Thymus (tissue), 11 donors: ENCODE results near the gene GRIK4. TPM values are rescaled to one million over a fixed set of nuclear protein-coding genes. Genes with fewer than 3 reads are reported as not detected.

Experiments used
- DNase-seq, 9 donors: peaks; one replicate each; pipeline ENCODE4 v3.0.0-alpha.2; 2013; ENCODE audit warnings: low spot score in 9 of 9, low read depth in 6 of 9, missing footprints in 1 of 9
- H3K27ac ChIP-seq, 2 donors: one replicate each; pipeline ENCODE4 v1.5.1; 2013; ENCODE audit warnings: control low read depth in 1 of 2, low read depth in 1 of 2, low read length in 1 of 2, mild to moderate bottlenecking in 1 of 2, moderate library complexity in 1 of 2
- H3K27me3 ChIP-seq, 2 donors: one replicate each; pipeline ENCODE4 v1.5.1; 2013; ENCODE audit warnings: low read length in 1 of 2; ENCODE audit not compliant: control insufficient read depth in 2 of 2, insufficient read depth in 1 of 2
- H3K36me3 ChIP-seq, 2 donors: one replicate each; pipeline ENCODE4 v1.5.1; 2013; ENCODE audit warnings: low read length in 1 of 2, mild to moderate bottlenecking in 1 of 2, moderate library complexity in 1 of 2; ENCODE audit not compliant: control insufficient read depth in 2 of 2, insufficient read depth in 2 of 2
- H3K4me1 ChIP-seq, 2 donors: one replicate each; pipeline ENCODE4 v1.5.1; 2013; ENCODE audit warnings: low read length in 2 of 2; ENCODE audit not compliant: control insufficient read depth in 2 of 2, insufficient read depth in 2 of 2
- H3K4me3 ChIP-seq, 2 donors: one replicate each; pipeline ENCODE4 v1.5.1; 2013; ENCODE audit warnings: low read length in 2 of 2, control low read depth in 1 of 2, mild to moderate bottlenecking in 1 of 2
- H3K9me3 ChIP-seq, 2 donors: one replicate each; pipeline ENCODE4 v1.5.1; 2013; ENCODE audit warnings: low read length in 1 of 2, mild to moderate bottlenecking in 1 of 2; ENCODE audit not compliant: control insufficient read depth in 2 of 2, insufficient read depth in 1 of 2
- WGBS: extraction: QIAGEN DNeasy Blood & Tissue Kit; methylation state at CpG from one replicate; pipeline ENCODE4 v1.1.7; 2013; 5-methylcytosine and 5-hydroxymethylcytosine counted together
- polyA plus RNA-seq: library from polyadenylated mRNA; stranded (reverse); fragments of 200-250 nt; gene quantifications from one replicate; pipeline ENCODE4 v1.2.3, GENCODE V29; 2013
- total RNA-seq: library from RNA; stranded (reverse); fragments of 120-200 nt; gene quantifications from one replicate; pipeline ENCODE4 v1.2.4, GENCODE V29; 2013
- donor health status: healthy.

GRIK4 gene
- total and polyA plus RNA-seq, 2 donors, result 0.11 to 0.19 TPM

GRCh38 chr11:120521176-120521575 lies 9.6 kb downstream of the GRIK4 start:
- Histone ChIP-seq H3K9me3 (no peaks in the 10 kb centered on the region), H3K4me3 (no peak overlapping the region), H3K36me3 (no peaks in the 10 kb centered on the region), H3K27ac (no peak overlapping the region), H3K27me3 (peaks cover 2 to 34% of the 10 kb centered on the region in 2 donors), H3K4me1 (no peaks in the 10 kb centered on the region)
- no peak for DNase-seq
- 95% methylated on average over 7 of the region's 7 CpGs for WGBS

GRCh38 chr11:120522021-120522420 lies 10.5 kb downstream of the GRIK4 start:
- Histone ChIP-seq H3K9me3 (no peaks in the 10 kb centered on the region), H3K4me3 (no peak overlapping the region), H3K36me3 (no peaks in the 10 kb centered on the region), H3K27me3 (peaks cover 2 to 27% of the 10 kb centered on the region in 2 donors), H3K4me1 (no peaks in the 10 kb centered on the region), H3K27ac (no peak overlapping the region)
- WGBS, result 94% methylated on average over 11 of the region's 11 CpGs
- no peak for DNase-seq

GRCh38 chr11:120522736-120523135 lies 11.2 kb downstream of the GRIK4 start:
- H3K4me1 ChIP-seq, result no peaks in the 10 kb centered on the region
- WGBS, result 94% methylated on average over 3 of the region's 3 CpGs
- no peak overlapping the region for H3K4me3 ChIP-seq
- H3K27me3 ChIP-seq, result peaks cover 0 to 24% of the 10 kb centered on the region in 2 donors
- no peak for DNase-seq
- no peaks in the 10 kb centered on the region for H3K9me3 ChIP-seq
- no peaks in the 10 kb centered on the region for H3K36me3 ChIP-seq
- H3K27ac ChIP-seq, result no peak overlapping the region

- Histone ChIP-seq H3K27ac (no peak overlapping the region), H3K4me1 (no peaks in the 10 kb centered on the region), H3K27me3 (peaks cover 0 to 21% of the 10 kb centered on the region in 2 donors), H3K4me3 (no peak overlapping the region), H3K9me3 (no peaks in the 10 kb centered on the region), H3K36me3 (no peaks in the 10 kb centered on the region)
- WGBS, result 50% methylated on average over 12 of the region's 12 CpGs
- DNase-seq, result no peak
Measured at GRCh38 chr11:120523196-120523595, 11.6 kb downstream of the GRIK4 start.

- no peak for DNase-seq
- H3K27ac ChIP-seq, result no peak overlapping the region
- peaks cover 0 to 21% of the 10 kb centered on the region in 2 donors for H3K27me3 ChIP-seq
- H3K36me3 ChIP-seq, result no peaks in the 10 kb centered on the region
- H3K9me3 ChIP-seq, result no peaks in the 10 kb centered on the region
- H3K4me1 ChIP-seq, result no peaks in the 10 kb centered on the region
- WGBS, result 96% methylated on average over 9 of the region's 9 CpGs
- H3K4me3 ChIP-seq, result no peak overlapping the region
Measured at GRCh38 chr11:120524536-120525085, 13.1 kb downstream of the GRIK4 start.

GRCh38 chr11:120525261-120526171 lies 14.0 kb downstream of the GRIK4 start:
- WGBS, result 81% methylated on average over 16 of the region's 16 CpGs
- DNase-seq, result no peak
- Histone ChIP-seq H3K36me3 (no peaks in the 10 kb centered on the region), H3K4me3 (no peak overlapping the region), H3K27me3 (peaks cover 0 to 21% of the 10 kb centered on the region in 2 donors), H3K4me1 (no peaks in the 10 kb centered on the region), H3K27ac (no peak overlapping the region), H3K9me3 (no peaks in the 10 kb centered on the region)

GRCh38 chr11:120526241-120526640 lies 14.7 kb downstream of the GRIK4 start:
- H3K27me3 ChIP-seq, result peaks cover 0 to 21% of the 10 kb centered on the region in 2 donors
- no peaks in the 10 kb centered on the region for H3K9me3 ChIP-seq
- H3K4me1 ChIP-seq, result no peaks in the 10 kb centered on the region
- DNase-seq, result no peak
- 93% methylated on average over 10 of the region's 10 CpGs for WGBS
- H3K36me3 ChIP-seq, result no peaks in the 10 kb centered on the region
- no peak overlapping the region for H3K27ac ChIP-seq
- H3K4me3 ChIP-seq, result no peak overlapping the region

- no peaks in the 10 kb centered on the region for H3K9me3 ChIP-seq
- 69% methylated on average over 16 of the region's 16 CpGs for WGBS
- H3K36me3 ChIP-seq, result no peaks in the 10 kb centered on the region
- no peaks in the 10 kb centered on the region for H3K4me1 ChIP-seq
- no peak overlapping the region for H3K27ac ChIP-seq
- H3K27me3 ChIP-seq, result peaks cover 0 to 19% of the 10 kb centered on the region in 2 donors
- H3K4me3 ChIP-seq, result no peak overlapping the region
- DNase-seq, result no peak
Measured at GRCh38 chr11:120527111-120527761, 15.7 kb downstream of the GRIK4 start.

- no peak for DNase-seq
- 94% methylated on average over 4 of the region's 4 CpGs for WGBS
- Histone ChIP-seq H3K4me3 (no peak overlapping the region), H3K4me1 (no peaks in the 10 kb centered on the region), H3K36me3 (no peaks in the 10 kb centered on the region), H3K27ac (no peak overlapping the region), H3K27me3 (peaks cover 0 to 10% of the 10 kb centered on the region in 2 donors), H3K9me3 (no peaks in the 10 kb centered on the region)
Measured at GRCh38 chr11:120528749-120529148, 17.2 kb downstream of the GRIK4 start.
